Lung (tissue), 12 donors: ENCODE data around the gene GPR84. TPM values are rescaled to one million over a fixed set of nuclear protein-coding genes. Genes with fewer than 3 reads are reported as not detected.

Experiments used
- ATAC-seq: fragments of 200-7000 bp; cut with Tn5 transposase; one replicate; pipeline ENCODE4 v1.9.1; 2020; ENCODE audit warnings: moderate number of reproducible peaks; ENCODE audit not compliant: insufficient read depth, low FRiP score
- DNase-seq, 3 donors: peaks; one replicate each; pipeline ENCODE4 v3.0.0-alpha.2; 2013 to 2017
- H3K27ac ChIP-seq, 2 donors: one replicate each; pipeline ENCODE4 v1.5.1; 2013; ENCODE audit warnings: mild to moderate bottlenecking in 2 of 2, moderate library complexity in 2 of 2, control low read depth in 1 of 2, inconsistent platforms in 1 of 2, low read depth in 1 of 2, low read length in 1 of 2
- H3K27me3 ChIP-seq, 3 donors: one replicate each; pipeline ENCODE4 v1.5.1; 2013; ENCODE audit warnings: low read length in 2 of 3; ENCODE audit not compliant: control insufficient read depth in 3 of 3, insufficient read depth in 3 of 3
- H3K36me3 ChIP-seq, 4 donors: one replicate each; pipeline ENCODE4 v1.5.1; 2013; ENCODE audit warnings: low read length in 4 of 4, mild to moderate bottlenecking in 1 of 4, moderate library complexity in 1 of 4; ENCODE audit not compliant: control insufficient read depth in 4 of 4, insufficient read depth in 4 of 4
- H3K4me1 ChIP-seq, 5 donors: one replicate each; pipeline ENCODE4 v1.5.1; 2013; ENCODE audit warnings: low read length in 5 of 5, mild to moderate bottlenecking in 2 of 5, moderate library complexity in 1 of 5; ENCODE audit not compliant: control insufficient read depth in 5 of 5, insufficient read depth in 5 of 5
- H3K4me3 ChIP-seq: one replicate; pipeline ENCODE4 v1.5.1; 2013; ENCODE audit warnings: mild to moderate bottlenecking, control low read depth, moderate library complexity
- H3K9ac ChIP-seq, 2 donors: one replicate each; pipeline ENCODE4 v1.5.1; 2013; ENCODE audit warnings: low read length in 2 of 2, control low read depth in 1 of 2; ENCODE audit not compliant: insufficient read depth in 1 of 2
- H3K9me3 ChIP-seq, 4 donors: one replicate each; pipeline ENCODE4 v1.5.1; 2013; ENCODE audit warnings: low read length in 3 of 4, mild to moderate bottlenecking in 1 of 4, moderate library complexity in 1 of 4; ENCODE audit not compliant: control insufficient read depth in 4 of 4, insufficient read depth in 3 of 4
- WGBS, 2 donors: extraction: QIAGEN DNeasy Blood & Tissue Kit; methylation state at CpG; one replicate each; pipeline ENCODE4 v1.1.7; 2013; 5-methylcytosine and 5-hydroxymethylcytosine counted together
- polyA plus RNA-seq, 2 donors: library from polyadenylated mRNA; stranded (reverse); fragments of 200-250 nt; gene quantifications; one replicate each; pipeline ENCODE4 v1.2.1, GENCODE V29; 2013
- total RNA-seq, 2 donors: library from RNA; depleted of rRNA in 1 of 2; stranded (reverse); fragments of >200 nt in 1 of 2; gene quantifications; one replicate each; pipeline ENCODE4 v1.2.1, GENCODE V29; 2014 to 2021
- TF ChIP-seq, protein P1 (sequence below): IDR thresholded peaks from 2 replicates; pipeline ENCODE4 v1.5.1; 2012; ENCODE audit warnings: mild to moderate bottlenecking; ENCODE audit errors: control extremely low read depth, extremely low read depth
- donor health status: control.
- donor health status: control.
- donor health status: Bipolar disorder and iron deficiency.
- donor health status: healthy.
- donor health status: DM: yes; HTN: yes; CAD: no.

Gene GPR84
- total and polyA plus RNA-seq, 4 donors = 0.73 to 76.1 (median 2.1) TPM

DNA sequence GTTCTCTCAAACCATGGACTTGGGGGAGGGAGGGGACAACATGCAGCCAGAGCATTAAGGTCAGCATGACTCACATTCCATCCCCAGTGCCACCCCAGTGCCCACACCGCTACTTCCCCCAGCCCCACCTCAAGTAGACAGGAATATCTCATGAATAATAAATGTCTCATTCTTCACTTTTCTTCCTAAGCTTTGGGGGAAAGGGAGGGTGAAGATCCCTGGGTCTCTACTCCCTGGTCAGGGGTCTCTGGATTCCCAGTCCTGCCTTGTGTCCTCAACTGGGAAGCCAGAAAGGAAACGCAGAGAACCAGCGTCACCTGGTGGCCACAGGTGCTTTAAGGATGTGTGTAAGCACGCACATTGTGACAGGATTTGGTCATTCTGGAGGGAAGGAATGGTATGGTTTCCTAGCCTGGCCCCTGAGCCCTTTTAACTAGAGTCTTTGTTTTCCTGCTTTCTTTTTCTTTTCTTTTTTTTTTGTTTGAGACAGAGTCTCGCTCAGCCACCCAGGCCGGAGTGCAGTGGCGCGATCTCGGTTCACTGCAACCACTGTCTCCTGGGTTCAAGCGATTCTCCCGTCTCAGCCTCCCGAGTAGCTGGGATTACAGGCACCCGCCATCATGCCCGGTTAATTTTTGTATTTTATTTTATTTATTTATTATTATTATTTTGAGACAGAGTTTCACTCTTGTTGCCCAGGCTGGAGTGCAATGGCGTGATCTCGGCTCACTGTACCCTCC is 3.4 kb downstream of the GPR84 start:
- 65 to 73% methylated on average over 16 of the region's 16 CpGs for WGBS, 2 donors
- H3K9ac ChIP-seq = no peak overlapping the region
- H3K27ac ChIP-seq = no peak overlapping the region

DNA sequence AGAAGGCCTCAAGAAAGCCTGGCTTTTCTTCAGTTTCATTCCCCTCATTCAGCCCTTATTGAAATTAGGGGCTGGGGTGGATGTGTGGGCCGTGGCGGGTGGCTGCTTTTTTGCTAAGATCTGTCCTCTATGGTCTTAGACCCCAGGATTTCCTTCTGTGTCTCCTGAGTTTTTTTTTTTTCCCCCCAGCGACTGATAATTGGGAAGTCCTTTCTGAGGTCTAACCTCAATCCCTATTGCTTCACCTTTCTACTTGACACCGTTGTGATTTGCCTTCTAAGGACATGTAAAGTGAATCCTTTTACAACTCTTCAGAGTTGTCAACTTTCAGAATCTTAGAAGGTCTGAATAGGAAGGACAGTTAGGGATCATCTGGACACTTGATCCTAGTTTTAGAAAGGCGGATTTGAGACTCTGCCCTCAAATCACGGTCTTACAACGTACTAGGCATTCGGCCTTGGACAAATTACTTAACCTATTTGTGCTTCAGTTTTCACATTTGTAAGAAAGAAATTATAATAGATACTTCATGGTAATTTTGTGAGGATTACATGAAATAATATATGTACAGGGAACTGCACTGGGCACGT is 4.4 kb downstream of the GPR84 start:
- Histone ChIP-seq H3K4me1 (peaks cover 0 to 37% (median 14%) of the 10 kb centered on the region in 5 donors), H3K27me3 (peaks cover 0 to 3% (median 0%) of the 10 kb centered on the region in 3 donors), H3K27ac (peak overlapping the region; percentile 67 to 93), H3K4me3 (peak overlapping the region; percentile 27), H3K9ac (peak overlapping the region; percentile 48 to 94), H3K36me3 (no peaks in the 10 kb centered on the region), H3K9me3 (no peaks in the 10 kb centered on the region)
- no peak for ATAC-seq
- no peak for DNase-seq
- TF ChIP-seq, protein P1, sequence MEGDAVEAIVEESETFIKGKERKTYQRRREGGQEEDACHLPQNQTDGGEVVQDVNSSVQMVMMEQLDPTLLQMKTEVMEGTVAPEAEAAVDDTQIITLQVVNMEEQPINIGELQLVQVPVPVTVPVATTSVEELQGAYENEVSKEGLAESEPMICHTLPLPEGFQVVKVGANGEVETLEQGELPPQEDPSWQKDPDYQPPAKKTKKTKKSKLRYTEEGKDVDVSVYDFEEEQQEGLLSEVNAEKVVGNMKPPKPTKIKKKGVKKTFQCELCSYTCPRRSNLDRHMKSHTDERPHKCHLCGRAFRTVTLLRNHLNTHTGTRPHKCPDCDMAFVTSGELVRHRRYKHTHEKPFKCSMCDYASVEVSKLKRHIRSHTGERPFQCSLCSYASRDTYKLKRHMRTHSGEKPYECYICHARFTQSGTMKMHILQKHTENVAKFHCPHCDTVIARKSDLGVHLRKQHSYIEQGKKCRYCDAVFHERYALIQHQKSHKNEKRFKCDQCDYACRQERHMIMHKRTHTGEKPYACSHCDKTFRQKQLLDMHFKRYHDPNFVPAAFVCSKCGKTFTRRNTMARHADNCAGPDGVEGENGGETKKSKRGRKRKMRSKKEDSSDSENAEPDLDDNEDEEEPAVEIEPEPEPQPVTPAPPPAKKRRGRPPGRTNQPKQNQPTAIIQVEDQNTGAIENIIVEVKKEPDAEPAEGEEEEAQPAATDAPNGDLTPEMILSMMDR = no peak
- 52 to 60% methylated on average over 9 of the region's 9 CpGs for WGBS, 2 donors

More for the DNA sequence above, 3.4 kb downstream of the GPR84 start:
- ATAC-seq (no peak), DNase-seq (peak; percentile 79 to 84 (median 81))
- peaks cover 0 to 3% (median 0%) of the 10 kb centered on the region in 3 donors for H3K27me3 ChIP-seq
- TF ChIP-seq, protein P1 = peak; percentile 72
- H3K36me3 ChIP-seq = no peaks in the 10 kb centered on the region
- peaks cover 0 to 33% (median 14%) of the 10 kb centered on the region in 5 donors for H3K4me1 ChIP-seq
- no peaks in the 10 kb centered on the region for H3K9me3 ChIP-seq
- H3K4me3 ChIP-seq = no peak overlapping the region

DNA sequence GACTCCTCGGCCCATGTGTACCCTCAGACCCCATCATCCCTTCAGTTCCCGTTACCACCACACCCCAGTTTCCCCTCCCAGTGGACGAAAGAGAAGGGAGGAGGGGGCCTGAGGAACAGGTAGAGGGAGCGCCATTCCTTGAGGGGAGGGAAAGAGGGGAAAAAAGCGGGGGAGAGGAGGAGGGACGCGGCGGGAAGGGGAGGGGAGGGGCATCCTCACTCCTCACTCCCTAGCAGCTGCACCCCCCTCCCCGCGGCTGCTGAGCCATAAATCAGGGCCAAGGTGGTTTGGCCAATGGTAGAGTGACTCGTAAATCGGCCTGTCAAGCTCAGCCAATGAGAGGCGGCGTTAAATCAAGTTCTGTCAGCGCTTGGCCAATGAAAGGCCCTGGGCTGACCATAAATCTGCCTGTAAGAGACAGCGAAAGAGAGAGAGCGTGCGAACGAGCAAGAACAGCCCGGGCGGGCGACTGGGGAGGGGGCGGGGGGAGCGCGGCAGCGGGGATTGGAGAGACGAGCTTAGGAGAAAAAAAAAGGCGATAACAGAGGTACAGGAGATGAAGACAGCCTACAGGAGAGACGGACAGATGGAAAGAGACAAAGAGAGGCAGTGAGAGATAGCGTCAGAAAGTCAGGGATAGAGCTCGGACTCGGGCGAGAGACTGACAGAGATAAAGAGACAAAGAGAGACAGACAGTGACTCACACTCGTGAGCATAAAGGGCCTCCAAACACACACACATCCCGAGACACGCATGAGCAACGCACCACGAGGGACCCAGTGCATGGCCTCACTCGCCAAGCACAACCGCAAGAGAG is 5.1 kb downstream of the GPR84 start:
- Histone ChIP-seq H3K9ac (peak overlapping the region; percentile 51 to 95), H3K4me1 (peaks cover 0 to 37% (median 14%) of the 10 kb centered on the region in 5 donors), H3K36me3 (no peaks in the 10 kb centered on the region), H3K4me3 (peak overlapping the region; percentile 29), H3K9me3 (no peaks in the 10 kb centered on the region), H3K27me3 (peaks cover 0 to 3% (median 0%) of the 10 kb centered on the region in 3 donors), H3K27ac (peak overlapping the region; percentile 67 to 93)
- peak; percentile 94 for ATAC-seq
- 2% methylated on average over 40 of the region's 40 CpGs for WGBS, 2 donors
- DNase-seq = peak; percentile 98 to 100 (median 99)
- TF ChIP-seq, protein P1 = no peak
